Suprapubic skin (tissue), 4 donors: ENCODE data around the gene TP53BP2. TPM values are rescaled to one million over a fixed set of nuclear protein-coding genes. Genes with fewer than 3 reads are reported as not detected.

Source experiments
- DNase-seq, 2 donors: peaks; one replicate each; pipeline ENCODE4 v3.0.0-alpha.2; 2019; ENCODE audit warnings: low spot score in 2 of 2
- H3K27ac ChIP-seq: fragments of 200-600 bp; sonication (generic); one replicate; pipeline ENCODE4 v1.5.1; 2019
- H3K27me3 ChIP-seq: fragments of 200-600 bp; sonication (generic); one replicate; pipeline ENCODE4 v1.5.1; 2019
- H3K36me3 ChIP-seq: fragments of 200-600 bp; sonication (generic); one replicate; pipeline ENCODE4 v1.5.1; 2019
- H3K4me1 ChIP-seq: fragments of 200-600 bp; sonication (generic); one replicate; pipeline ENCODE4 v1.5.1; 2019
- H3K4me3 ChIP-seq: fragments of 200-600 bp; sonication (generic); one replicate; pipeline ENCODE4 v1.5.1; 2019; ENCODE audit warnings: mild to moderate bottlenecking
- H3K9me3 ChIP-seq: fragments of 200-600 bp; sonication (generic); one replicate; pipeline ENCODE4 v1.5.1; 2019
- CTCF ChIP-seq, 2 donors: fragments of 200-600 bp in 1 of 2; fragments of 450-650 bp in 1 of 2; sonication (generic) in 1 of 2; IDR thresholded peaks; one replicate each; pipeline ENCODE4 v1.5.1; 2016 to 2019; ENCODE audit warnings: antibody characterized with exemption in 2 of 2, mild to moderate bottlenecking in 1 of 2, moderate library complexity in 1 of 2
- EP300 ChIP-seq: sonication (generic); formaldehyde crosslinking; IDR thresholded peaks from one replicate; pipeline ENCODE4 v1.6.1; 2017; ENCODE audit warnings: antibody characterized with exemption
- POLR2A ChIP-seq, 2 donors: fragments of 450-650 bp; IDR thresholded peaks; one replicate each; pipeline ENCODE4 v1.6.1; 2017; ENCODE audit warnings: antibody characterized with exemption in 2 of 2, mild to moderate bottlenecking in 2 of 2, moderate library complexity in 2 of 2
- POLR2AphosphoS5 ChIP-seq, 3 donors: sonication (generic); formaldehyde crosslinking; IDR thresholded peaks; one replicate each; pipeline ENCODE4 v1.6.1; 2017; ENCODE audit warnings: antibody characterized with exemption in 3 of 3
- WGBS: methylation state at CpG from one replicate; pipeline ENCODE4 v1.1.5; 2018; 5-methylcytosine and 5-hydroxymethylcytosine counted together
- total RNA-seq, 4 donors: library from RNA; depleted of rRNA; stranded (reverse); fragments of >200 nt; gene quantifications; one replicate each; pipeline ENCODE4 v1.1.0, GENCODE V29; 2016

Gene TP53BP2
- total RNA-seq, 4 donors from 2014 or later: 33.2 to 80.5 (median 55.8) TPM

- H3K4me1 ChIP-seq: peaks cover 47% of the 10 kb centered on the region
- no peaks in the 10 kb centered on the region for H3K9me3 ChIP-seq
- 61% methylated on average over 6 of the region's 6 CpGs for WGBS
- TF ChIP-seq POLR2AphosphoS5 (IDR thresholded peaks at IDR 0.05): no peak
- no peak for TF ChIP-seq CTCF (IDR thresholded peaks at IDR 0.05)
- no peak for TF ChIP-seq EP300
- TF ChIP-seq POLR2A (IDR thresholded peaks at IDR 0.05): no peak
- H3K36me3 ChIP-seq: no peaks in the 10 kb centered on the region
- DNase-seq: no peak
- H3K27ac ChIP-seq: peak overlapping the region; percentile 66
- no peak overlapping the region for H3K4me3 ChIP-seq
- H3K27me3 ChIP-seq: no peaks in the 10 kb centered on the region
These were observed 112.6 kb downstream of the TP53BP2 start for GRCh38 chr1:223732993-223733798.

- no peaks in the 10 kb centered on the region for H3K36me3 ChIP-seq
- peak overlapping the region; percentile 60 for H3K27ac ChIP-seq
- TF ChIP-seq POLR2A (IDR thresholded peaks at IDR 0.05) (no peak), EP300 (no peak), POLR2AphosphoS5 (IDR thresholded peaks at IDR 0.05) (no peak), CTCF (IDR thresholded peaks at IDR 0.05) (no peak)
- DNase-seq: peak in 1 of 2 donors; percentile 84
- H3K4me1 ChIP-seq: peaks cover 54% of the 10 kb centered on the region
- H3K27me3 ChIP-seq: no peaks in the 10 kb centered on the region
- no peak overlapping the region for H3K4me3 ChIP-seq
- no peaks in the 10 kb centered on the region for H3K9me3 ChIP-seq
- WGBS: 54% methylated on average over 13 of the region's 13 CpGs
These were observed 114.5 kb downstream of the TP53BP2 start for GRCh38 chr1:223731133-223731770.

GRCh38 chr1:223730479-223731132, 115.1 kb downstream of the TP53BP2 start:
- no peaks in the 10 kb centered on the region for H3K36me3 ChIP-seq
- peaks cover 60% of the 10 kb centered on the region for H3K4me1 ChIP-seq
- no peak overlapping the region for H3K4me3 ChIP-seq
- TF ChIP-seq POLR2AphosphoS5 (IDR thresholded peaks at IDR 0.05) (no peak), POLR2A (IDR thresholded peaks at IDR 0.05) (no peak), CTCF (IDR thresholded peaks at IDR 0.05) (no peak), EP300 (no peak)
- no peaks in the 10 kb centered on the region for H3K9me3 ChIP-seq
- 45% methylated on average over 4 of the region's 4 CpGs for WGBS
- no peaks in the 10 kb centered on the region for H3K27me3 ChIP-seq
- no peak for DNase-seq
- H3K27ac ChIP-seq: peak overlapping the region; percentile 60

GRCh38 chr1:223729906-223730305, 115.8 kb downstream of the TP53BP2 start:
- Histone ChIP-seq H3K27me3 (no peaks in the 10 kb centered on the region), H3K36me3 (no peaks in the 10 kb centered on the region), H3K9me3 (no peaks in the 10 kb centered on the region), H3K27ac (no peak overlapping the region), H3K4me1 (peaks cover 60% of the 10 kb centered on the region), H3K4me3 (no peak overlapping the region)
- DNase-seq: no peak
- 89% methylated on average over 4 of the region's 4 CpGs for WGBS
- TF ChIP-seq CTCF (IDR thresholded peaks at IDR 0.05): no peak
- TF ChIP-seq POLR2A (IDR thresholded peaks at IDR 0.05): no peak
- no peak for TF ChIP-seq EP300
- TF ChIP-seq POLR2AphosphoS5 (IDR thresholded peaks at IDR 0.05): no peak

Other genes with a start within 250 kb of the TP53BP2 start
- gene CAPN8, start 180.2 kb downstream of the TP53BP2 start, total RNA-seq: 1 to 10 TPM; 1.5 to 3.9 (median 2.7) TPM
- 10 to 100 TPM; 33.6 to 87.6 (median 44.0) TPM for gene CAPN2, start 133.4 kb downstream of the TP53BP2 start, total RNA-seq